GM12874 (cell line): ENCODE measurements around the gene STAC3.

Source experiments
- TF ChIP-seq, protein P1 (sequence below): IDR thresholded peaks from 2 replicates; pipeline ENCODE4 v1.5.1; 2011; ENCODE audit warnings: low read depth, mild to moderate bottlenecking, control low read depth, low read length, moderate library complexity; ENCODE audit not compliant: insufficient read depth

The STAC3 gene

DNA sequence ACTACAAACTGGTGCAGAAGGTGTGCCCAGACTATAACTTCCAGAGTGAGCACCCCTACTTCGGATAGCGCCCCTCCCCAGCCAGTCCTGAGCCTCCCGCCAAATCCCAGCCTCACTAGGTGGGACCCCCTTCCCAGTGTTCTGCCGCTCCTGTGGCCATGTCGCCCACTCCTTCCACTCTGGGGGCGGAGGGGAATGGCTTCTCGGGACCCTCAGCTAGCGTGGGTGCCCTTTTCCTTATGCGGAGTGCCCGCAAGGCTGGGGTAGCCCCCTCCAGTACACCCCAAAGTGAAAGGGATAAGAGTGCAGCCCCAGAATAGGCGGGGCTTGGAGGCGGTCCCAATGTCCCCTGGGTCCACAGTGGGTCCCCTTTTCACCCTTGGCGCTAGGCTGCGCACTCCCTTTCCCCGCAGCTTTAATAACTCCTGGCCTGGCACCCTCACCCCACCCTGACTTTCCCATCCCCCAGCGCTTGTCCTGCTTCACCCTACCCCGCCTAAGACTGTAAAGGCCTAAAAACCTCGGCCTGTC lies 25.2 kb downstream of the STAC3 start:
- TF ChIP-seq, protein P1, sequence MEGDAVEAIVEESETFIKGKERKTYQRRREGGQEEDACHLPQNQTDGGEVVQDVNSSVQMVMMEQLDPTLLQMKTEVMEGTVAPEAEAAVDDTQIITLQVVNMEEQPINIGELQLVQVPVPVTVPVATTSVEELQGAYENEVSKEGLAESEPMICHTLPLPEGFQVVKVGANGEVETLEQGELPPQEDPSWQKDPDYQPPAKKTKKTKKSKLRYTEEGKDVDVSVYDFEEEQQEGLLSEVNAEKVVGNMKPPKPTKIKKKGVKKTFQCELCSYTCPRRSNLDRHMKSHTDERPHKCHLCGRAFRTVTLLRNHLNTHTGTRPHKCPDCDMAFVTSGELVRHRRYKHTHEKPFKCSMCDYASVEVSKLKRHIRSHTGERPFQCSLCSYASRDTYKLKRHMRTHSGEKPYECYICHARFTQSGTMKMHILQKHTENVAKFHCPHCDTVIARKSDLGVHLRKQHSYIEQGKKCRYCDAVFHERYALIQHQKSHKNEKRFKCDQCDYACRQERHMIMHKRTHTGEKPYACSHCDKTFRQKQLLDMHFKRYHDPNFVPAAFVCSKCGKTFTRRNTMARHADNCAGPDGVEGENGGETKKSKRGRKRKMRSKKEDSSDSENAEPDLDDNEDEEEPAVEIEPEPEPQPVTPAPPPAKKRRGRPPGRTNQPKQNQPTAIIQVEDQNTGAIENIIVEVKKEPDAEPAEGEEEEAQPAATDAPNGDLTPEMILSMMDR, result no peak

DNA sequence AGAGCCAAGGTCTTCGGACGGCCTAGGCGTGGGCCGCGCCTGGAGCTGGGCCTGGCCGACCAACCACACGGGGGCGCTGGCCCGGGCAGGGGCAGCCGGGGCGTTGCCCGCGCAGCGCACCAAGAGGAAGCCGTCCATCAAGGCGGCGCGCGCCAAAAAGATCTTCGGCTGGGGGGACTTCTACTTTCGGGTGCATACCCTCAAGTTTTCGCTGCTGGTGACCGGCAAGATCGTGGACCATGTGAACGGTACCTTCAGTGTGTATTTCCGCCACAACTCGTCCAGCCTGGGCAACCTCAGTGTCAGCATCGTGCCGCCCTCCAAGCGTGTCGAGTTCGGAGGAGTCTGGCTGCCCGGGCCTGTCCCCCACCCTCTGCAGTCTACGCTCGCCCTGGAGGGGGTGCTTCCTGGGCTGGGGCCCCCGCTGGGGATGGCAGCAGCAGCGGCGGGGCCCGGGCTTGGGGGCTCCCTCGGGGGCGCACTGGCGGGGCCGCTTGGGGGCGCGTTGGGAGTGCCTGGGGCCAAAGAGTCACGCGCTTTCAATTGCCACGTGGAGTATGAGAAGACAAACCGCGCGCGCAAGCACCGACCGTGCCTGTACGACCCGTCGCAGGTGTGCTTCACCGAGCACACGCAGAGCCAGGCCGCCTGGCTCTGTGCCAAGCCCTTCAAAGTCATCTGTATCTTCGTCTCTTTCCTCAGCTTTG lies 25.9 kb downstream of the STAC3 start:
- TF ChIP-seq, protein P1, result peak; percentile 76

DNA sequence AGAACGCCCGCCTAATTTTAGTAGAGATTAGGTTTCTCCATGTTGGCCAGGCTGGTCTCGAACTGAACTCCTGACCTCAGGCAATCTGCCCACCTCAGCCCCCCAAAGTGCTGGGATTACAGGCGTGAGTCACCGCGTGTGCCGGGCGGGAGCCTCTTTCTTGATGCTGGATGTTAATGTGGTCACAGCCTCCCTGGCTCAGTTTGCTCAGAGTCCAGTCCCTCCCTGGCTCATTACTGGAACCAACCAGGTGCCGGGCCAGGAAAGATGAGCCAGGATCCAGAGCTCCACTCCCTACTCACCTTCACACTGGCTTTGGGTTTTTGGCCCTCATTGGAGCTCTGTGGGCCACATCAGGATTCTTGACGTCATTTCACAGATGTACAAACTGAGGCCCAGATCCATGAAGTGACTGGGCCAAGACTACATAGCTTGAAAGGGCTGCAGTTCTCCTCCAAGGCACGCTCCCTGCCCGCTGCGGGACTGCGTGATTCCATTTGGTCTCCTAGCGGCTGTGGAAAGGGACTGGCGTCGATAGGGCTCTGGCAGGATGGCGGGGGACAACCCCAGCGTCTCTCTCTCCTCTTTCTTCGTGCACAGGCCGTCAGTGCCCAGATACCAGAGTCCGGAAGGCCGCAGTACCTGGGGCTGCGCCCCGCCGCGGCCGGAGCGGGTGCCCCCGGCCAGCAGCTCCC lies 26.6 kb downstream of the STAC3 start:
- TF ChIP-seq, protein P1, result no peak

DNA sequence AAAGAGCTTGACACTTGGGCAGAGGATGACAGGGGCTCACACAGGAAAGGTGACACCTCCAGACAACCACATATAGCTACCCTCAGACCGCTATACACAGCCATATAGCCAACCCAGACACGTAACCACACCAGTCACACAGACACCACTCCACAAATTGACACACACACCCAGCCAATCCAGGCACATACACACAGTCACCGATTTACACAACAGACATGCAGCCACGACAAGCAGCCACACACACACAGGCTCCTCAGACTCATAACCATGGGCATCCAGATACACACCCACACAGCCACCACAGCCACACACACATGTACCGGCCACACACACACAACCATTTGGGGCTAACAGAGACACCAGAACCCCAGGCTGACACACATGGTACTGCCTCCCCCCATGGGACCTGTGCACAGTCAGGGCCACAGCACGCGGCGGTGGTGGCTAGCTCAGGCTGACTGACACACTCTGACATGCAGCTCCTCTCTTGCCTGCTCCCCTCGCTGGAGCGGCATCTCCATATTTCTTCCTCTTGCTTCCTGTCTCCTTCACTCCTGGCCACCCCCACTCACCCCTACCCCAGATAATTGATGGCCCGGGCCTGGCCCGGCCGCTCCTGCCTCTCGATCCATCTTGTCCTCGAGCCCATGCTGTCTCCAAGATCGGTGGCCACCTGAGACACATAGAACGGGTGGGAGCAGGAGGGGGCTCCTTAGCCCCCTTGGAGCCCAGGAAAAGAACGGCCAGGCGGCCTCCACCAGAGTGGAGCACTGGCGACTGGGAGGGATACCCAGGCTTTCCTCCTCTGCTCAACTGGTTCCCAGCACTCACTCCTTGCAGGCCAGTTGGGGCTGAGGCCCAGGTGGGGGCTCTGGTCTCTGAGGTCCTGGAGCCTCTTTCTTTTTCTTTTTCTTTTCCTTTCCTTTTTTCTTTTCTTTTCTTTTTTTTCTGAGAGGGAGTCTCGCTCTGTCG lies 27.5 kb downstream of the STAC3 start:
- TF ChIP-seq, protein P1, result no peak

DNA sequence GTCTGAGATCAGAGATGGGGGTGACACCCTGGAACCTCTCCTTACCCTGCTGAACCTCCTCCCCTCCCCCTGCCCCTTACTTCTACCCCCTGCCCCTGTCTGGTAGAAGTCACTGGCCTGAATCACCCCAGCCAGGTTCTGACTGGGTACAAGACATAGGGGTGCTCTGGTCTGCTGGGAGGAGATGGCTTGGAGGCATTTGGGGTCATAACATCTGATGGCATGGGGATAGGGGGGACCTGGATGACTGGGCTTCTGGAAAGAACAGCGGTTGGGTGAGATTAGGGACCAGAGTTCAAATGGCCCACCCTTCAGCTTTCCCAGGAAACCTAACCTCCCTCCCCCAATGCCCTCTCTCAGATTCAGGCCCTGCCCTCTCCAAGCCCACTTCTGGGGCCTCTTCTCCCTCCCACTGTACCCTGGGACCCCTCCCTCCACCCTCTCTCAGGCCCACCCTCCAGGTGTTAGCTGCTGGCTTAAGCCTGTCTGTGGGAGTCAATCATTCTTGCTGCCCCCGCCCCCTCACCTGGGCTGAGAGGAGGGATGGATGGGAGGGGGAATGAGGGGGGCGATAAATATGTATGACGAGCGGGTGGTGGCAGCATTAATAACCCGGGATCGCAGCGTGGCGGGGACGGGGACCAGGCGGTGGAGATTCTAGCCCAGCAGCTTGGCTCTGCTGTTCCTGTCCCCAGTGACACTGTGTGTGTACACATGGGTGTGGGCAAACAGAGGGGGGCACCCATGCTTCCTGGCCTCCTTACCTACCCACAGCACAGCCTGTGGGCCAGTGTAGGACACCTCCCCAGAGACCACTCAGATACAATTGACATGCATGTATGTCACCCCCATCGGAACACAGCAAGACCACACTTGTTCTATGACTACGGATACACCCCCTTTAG lies 28.4 kb downstream of the STAC3 start:
- TF ChIP-seq, protein P1, result no peak

DNA sequence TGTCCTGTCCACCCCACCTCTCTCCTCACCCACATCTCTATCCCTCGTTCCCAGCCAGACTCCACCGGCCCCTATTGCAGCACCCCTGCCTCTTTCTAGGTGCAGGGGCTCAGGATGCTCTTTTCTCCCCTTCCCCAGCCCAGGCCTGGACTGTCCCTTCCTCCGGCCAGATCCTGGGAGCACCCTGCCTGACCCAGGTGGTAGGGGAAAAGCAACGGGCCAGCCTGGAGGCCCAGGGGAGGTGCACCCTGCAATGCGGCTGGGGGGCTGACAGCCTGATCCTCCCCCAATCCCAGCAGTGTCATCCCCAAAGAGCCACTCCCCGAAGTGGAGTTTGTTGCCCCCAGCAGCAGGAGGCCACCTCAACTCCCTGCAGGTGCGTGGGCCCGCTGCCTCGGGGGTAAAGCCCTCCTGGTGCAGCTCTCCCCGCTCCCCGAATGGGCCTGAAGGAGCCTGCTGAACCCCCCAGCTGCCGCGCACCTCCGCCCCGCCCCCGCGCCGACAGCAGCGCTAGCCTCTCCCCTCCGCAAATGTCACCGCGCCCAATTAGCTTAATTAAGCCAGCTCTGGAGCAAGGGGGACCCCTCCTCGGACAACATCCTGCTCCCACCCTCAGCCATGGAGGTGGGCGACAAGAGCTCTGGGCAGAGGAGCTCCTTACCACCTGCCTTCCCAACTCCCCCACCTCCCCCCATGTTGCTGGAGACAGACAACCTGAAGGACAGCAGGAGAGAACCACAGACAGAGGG lies 29.6 kb downstream of the STAC3 start:
- TF ChIP-seq, protein P1, result no peak
